Epithelial cell of esophagus (primary cell): ENCODE data around the gene IPO13.

Source experiments
- DNase-seq: peaks from one replicate; pipeline ENCODE4 v3.0.0; 2010; ENCODE audit warnings: low read depth
- H3K4me3 ChIP-seq: 2 replicates; pipeline ENCODE4 v1.5.1; 2011; ENCODE audit warnings: mild to moderate bottlenecking, low read length, control low read depth
- TF ChIP-seq, protein P1 (sequence below): IDR thresholded peaks from 2 replicates; pipeline ENCODE4 v1.5.1; 2011; ENCODE audit warnings: low read depth, mild to moderate bottlenecking, low read length, control low read depth, inconsistent platforms; ENCODE audit not compliant: insufficient read depth; ENCODE audit errors: missing control alignments

Gene IPO13

DNA sequence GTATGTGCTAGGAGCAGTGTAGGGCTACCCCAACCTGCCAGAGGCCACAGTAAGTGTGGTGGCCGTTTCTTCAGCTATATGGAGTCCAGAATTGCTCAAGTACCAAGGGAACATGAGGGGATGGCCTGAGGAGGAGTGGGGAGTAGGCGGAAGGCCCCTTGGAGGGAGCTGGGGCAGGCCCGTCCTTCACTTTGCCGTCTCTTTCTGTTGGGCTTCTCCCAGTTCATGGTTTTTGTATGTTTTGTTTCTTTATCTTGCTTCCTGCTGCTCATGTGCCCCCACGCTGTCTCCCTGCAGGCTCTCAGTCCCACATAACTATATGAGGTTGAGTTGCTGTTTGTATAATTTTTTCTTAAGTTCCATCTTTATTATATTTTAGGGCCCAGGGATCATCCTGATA is 17.1 kb downstream of the IPO13 start:
- DNase-seq = no peak
- TF ChIP-seq, protein P1, sequence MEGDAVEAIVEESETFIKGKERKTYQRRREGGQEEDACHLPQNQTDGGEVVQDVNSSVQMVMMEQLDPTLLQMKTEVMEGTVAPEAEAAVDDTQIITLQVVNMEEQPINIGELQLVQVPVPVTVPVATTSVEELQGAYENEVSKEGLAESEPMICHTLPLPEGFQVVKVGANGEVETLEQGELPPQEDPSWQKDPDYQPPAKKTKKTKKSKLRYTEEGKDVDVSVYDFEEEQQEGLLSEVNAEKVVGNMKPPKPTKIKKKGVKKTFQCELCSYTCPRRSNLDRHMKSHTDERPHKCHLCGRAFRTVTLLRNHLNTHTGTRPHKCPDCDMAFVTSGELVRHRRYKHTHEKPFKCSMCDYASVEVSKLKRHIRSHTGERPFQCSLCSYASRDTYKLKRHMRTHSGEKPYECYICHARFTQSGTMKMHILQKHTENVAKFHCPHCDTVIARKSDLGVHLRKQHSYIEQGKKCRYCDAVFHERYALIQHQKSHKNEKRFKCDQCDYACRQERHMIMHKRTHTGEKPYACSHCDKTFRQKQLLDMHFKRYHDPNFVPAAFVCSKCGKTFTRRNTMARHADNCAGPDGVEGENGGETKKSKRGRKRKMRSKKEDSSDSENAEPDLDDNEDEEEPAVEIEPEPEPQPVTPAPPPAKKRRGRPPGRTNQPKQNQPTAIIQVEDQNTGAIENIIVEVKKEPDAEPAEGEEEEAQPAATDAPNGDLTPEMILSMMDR = no peak
- no peak overlapping the region for H3K4me3 ChIP-seq

DNA sequence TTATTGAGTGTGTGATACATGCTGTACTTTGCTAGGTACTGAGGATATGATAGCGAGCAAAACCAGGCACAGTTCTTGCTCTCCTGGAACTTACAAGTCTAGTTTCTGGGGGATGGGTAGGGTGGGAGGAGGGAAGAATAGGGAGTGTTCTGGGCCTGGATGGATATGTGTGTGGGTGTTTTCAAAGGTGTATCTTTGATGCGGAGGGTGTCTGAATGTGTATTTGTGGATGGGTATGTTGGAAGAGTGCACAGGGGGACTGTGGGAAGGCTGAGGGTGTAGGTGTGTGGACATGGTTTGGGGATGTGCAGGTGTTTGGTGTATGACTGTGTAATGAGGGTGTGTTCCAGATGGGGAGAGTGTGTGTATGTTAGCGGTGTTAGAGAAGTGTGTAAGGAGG is 18.6 kb downstream of the IPO13 start:
- no peak for DNase-seq
- no peak overlapping the region for H3K4me3 ChIP-seq
- TF ChIP-seq, protein P1 = no peak

DNA sequence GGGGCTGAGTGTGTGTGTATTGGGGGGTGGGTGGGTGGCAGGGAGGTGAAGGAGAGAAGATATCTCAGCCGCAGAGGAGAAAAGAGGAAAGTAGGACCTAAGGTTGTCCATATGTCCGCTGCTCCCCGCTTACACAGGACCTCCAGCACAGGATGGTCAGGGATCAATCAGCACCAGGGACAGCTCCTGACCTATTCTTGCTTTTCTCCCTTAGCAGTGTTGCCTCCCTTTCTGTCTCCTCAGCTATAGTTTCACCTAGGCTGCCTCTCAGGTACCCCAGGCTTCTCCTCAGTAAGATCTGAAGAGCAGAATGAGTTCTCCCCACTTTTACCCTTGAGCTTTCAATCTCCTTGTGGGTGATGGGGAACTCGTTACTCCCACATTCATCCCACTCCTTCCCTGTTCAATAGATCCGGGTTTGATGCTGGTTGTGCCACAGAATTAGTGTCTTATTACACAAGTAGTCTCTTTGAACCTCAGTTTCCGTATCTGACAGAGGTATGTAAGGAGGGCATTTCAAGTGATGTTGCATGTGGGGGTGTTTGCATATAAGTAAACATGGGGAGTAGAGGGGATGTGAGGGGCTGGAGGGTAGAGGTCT is 21.7 kb downstream of the IPO13 start:
- DNase-seq = peak; percentile 54
- TF ChIP-seq, protein P1 = no peak
- H3K4me3 ChIP-seq = no peak overlapping the region

DNA sequence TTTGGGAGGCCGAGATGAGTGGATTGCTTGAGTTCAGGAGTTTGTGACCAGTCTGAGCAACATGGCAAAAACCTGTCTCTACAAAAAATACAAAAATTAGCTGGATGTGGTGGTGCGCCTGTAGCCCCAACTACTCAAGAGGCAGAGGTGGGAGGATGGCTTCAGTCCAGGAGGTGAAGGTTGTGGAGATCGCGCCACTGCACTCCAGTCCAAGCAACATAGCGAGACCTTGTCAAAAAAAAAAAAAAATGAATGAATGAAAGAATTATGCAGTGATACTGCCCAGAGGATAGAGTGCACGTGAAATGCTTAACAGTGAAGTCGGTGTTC is 22.6 kb downstream of the IPO13 start:
- no peak for DNase-seq
- peak overlapping the region; percentile 68 for H3K4me3 ChIP-seq
- TF ChIP-seq, protein P1 = no peak

DNA sequence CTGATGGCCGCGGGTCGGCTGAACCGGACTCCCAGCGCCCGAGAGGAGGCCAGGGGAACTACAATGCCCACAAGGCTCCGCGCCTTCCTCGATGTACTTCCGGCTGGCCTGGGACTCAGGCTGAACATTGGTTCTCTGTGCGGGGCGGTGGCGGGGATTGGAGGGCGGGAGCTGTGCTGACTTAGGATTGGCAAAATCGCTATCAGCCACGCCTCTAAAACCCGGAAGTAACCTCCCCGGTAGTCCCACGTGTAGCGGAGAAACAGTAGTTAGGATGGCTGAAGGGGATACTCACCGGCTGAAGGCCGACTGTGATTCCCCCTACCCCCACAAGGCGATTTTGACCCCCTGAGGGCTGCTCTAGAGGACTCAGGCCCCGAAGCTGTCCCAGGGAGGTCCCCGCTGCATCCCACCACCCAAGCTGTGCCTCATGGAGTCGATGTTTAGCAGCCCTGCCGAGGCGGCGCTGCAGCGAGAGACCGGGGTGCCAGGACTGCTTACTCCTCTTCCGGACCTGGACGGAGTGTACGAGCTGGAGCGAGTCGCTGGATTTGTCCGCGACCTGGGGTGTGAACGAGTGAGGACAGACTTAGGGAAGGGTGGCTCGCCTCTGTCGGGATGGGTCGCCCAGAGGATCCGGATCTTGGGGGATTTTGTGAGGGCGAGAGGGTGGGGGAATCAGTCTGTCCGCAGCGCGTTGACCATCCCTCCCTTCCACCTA is 23.2 kb downstream of the IPO13 start, which contains the start of gene DPH2:
TSS of gene DPH2 (plus strand) at position 265 of the 721 bp plus-strand sequence. CDS start at position 431, 166 bp downstream.
- H3K4me3 ChIP-seq = peak within 1 kb of the TSS; percentile 68
- DNase-seq = peak; percentile 99
- TF ChIP-seq, protein P1 = no peak

DNA sequence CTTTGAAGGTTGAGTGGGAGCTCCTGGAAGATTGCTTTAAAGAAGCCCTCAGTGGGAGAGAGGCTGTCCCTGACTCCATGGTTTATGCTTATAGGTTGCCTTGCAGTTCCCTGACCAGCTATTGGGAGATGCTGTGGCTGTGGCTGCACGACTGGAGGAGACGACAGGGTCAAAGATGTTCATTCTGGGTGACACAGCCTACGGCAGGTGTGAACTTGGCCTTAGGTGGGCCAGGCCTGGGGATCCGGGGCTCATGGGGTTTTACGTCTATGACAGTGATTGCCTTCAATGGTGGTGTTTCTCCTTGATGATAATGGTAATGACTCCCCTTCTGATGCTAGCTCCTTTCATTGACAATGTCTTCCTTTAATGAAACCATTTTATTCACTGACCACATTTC is 23.8 kb downstream of the IPO13 start:
- H3K4me3 ChIP-seq = peak overlapping the region; percentile 68
- DNase-seq = no peak
- TF ChIP-seq, protein P1 = no peak

DNA sequence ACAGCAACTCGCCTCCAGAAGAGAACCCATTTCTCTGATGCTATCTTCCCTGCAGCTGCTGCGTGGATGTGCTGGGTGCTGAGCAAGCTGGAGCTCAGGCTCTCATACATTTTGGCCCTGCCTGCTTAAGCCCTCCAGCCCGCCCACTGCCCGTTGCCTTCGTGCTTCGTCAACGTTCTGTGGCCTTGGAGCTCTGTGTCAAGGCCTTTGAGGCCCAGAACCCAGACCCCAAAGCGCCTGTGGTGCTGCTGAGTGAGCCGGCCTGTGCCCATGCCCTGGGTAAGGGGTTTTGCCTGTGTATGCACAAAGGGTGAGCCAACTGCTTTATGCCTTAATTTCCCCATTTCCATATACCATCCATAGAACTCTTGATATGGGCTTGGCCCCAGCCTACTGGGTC is 24.2 kb downstream of the IPO13 start:
- TF ChIP-seq, protein P1 = no peak

More for the DNA sequence above, 24.2 kb downstream of the IPO13 start:
- H3K4me3 ChIP-seq = peak overlapping the region; percentile 68
- DNase-seq = no peak
